NCI-H748 treated with DMSO at 0.1 percent for 48 hours (cell line): ENCODE results near the gene PTPN2.
"Not testable (repeated sequence)": the region's sequence is repeated elsewhere in the genome, so short reads cannot be mapped to it uniquely, and the experiment has no call there.

Source experiments
- DNase-seq: peaks from one replicate; lab custom pipeline; 2025; lab: John Stamatoyannopoulos, UW

Gene PTPN2

DNA sequence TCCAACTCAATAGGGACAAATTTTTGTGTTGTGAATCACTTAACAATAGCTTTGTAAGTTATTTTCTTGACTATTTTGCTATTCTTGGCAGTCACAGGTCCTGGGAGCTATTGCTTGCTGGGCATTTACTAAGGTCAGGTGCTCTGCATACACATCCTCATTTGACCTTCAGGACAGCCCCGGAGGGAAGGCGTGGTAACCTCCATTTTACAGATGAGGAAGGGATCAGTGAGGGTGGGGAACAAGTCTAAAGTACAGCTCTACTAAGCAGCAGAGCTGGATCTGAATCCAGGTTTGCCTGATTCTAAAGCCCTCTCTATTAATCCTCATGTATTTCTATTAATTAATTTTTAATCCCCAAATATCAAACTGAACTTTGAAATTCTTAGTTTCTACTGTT is 58.8 kb downstream of the PTPN2 start:
- no peak for DNase-seq

DNA sequence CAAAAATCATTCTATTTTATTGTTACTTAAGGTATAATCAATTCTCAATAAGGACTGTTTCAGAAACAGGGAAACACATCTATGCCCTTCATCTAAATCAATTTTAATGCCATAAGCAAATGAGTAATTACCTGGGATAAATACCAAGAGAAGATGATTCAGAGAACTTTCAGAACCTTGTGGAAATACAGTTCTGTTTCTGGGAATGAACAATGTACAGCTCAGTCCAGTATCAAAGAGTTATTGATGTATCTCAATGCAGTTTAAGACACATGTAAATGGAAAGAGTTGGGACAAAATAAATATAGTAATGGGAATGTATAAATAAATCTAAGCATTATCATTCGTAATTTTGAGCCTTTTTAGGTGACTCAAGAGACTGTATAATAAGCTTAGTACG is 60.1 kb downstream of the PTPN2 start:
- no peak for DNase-seq

DNA sequence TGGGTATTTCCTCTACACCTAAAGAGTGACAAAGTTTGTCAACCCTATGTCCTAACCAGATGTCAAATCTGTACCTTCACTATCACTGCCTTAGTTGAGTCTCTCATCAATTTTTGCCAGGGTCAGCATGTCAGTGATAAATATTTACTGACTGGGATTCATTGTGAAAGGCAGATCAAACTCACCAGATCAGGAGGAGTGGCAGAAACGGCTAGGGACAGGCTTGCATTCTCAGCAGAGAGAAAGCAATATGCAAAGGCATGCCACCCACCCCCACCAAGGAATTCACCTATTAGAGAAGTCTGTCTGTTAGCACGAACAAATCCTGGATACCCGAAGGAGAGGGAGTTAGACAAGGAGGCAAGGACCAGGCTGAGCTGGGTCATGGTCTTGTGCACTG is 62.6 kb downstream of the PTPN2 start:
- DNase-seq = no peak

DNA sequence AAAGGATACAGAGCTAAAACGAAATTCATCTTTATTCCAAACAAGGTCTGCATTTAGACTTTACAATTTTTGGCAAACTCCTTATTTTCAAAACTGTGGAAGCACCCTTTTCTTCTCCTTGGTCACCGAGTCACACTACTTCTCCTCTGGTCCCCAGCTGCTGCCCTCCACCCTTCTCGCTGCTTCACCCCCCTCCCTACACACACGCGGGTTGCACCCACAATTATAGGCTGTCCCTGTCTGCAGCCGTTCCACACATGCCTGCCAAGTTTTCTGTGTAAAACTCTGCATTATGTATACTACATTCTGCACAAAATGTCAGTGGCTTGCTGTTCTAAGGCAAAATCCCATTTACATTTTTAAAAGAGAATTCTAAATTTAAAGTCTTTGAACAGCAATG is 63.5 kb downstream of the PTPN2 start:
- DNase-seq = no peak

DNA sequence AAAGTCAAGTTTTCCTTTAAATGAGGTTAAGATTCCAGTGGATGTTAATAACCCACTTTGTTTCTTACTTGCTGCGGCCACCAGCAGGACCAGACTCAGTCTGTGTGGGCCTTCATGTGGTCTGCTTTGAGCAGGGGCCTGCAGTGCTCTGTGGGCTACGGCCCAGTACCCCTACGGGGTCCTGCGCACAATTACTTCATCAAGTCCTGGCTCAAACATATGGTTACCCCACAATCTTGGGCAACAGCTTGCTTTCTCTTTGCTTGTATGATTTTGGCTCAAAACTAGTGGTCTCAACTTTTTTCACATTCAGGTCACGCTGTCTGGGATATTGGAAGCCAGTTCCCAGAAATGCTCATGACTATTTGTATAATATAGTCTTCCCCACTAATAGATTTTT is 64.2 kb downstream of the PTPN2 start:
- no peak for DNase-seq

DNA sequence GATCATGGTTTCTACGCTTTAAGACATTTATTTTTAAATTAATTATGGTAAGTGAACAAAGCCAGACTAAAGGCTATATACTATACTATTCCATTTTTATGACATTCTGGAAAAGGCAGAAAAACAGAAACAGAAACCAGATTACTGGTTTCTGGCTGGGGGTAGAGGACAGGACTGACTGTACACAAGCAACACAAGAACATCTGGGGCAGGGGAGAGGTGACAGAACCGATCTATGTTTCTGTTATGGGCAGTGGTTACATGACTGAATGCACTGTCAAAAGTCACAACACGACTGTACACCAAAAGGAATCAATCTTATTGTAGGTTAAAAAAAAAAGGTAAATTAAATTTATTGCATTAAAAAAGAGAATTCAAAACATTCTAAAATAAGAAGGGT is 64.7 kb downstream of the PTPN2 start:
- DNase-seq = no peak

DNA sequence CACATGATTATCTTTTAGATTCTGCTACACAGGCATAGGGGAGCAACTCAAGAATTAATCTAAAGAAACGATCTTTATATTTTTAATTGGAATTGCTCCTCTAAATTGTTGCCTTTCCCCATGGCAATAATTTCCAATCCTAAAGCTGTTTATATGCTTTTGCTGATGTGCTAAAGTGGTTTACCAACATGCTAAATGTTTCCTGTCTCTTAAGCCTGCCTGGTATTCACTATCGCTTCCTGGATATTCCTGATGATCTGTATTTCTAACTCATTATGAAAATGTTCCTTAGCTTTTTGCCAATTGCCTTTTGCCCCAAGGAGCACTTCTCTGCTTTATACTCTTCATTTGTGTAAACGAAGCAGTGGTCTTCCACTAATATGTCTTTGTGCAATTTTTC is 65.8 kb downstream of the PTPN2 start:
- DNase-seq = no peak

DNA sequence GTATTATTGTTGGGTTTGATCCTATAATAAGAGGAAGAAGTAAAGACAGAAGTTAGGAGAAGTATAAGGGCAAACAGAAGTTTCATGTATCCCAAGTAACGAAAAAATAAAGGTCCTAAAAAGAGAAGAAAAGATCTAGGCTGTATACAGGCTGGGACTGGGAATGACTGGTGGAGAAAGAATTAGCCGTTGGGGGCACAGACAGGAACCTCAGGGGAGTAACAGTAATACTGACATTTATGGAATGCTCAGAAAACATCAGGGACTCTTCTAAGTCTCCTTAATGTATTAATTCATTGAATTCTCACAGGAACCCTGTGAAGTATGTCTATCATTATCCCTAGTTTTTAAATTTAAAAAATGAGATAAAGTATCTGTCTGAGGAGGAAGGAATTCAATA is 67.6 kb downstream of the PTPN2 start:
- no peak for DNase-seq

DNA sequence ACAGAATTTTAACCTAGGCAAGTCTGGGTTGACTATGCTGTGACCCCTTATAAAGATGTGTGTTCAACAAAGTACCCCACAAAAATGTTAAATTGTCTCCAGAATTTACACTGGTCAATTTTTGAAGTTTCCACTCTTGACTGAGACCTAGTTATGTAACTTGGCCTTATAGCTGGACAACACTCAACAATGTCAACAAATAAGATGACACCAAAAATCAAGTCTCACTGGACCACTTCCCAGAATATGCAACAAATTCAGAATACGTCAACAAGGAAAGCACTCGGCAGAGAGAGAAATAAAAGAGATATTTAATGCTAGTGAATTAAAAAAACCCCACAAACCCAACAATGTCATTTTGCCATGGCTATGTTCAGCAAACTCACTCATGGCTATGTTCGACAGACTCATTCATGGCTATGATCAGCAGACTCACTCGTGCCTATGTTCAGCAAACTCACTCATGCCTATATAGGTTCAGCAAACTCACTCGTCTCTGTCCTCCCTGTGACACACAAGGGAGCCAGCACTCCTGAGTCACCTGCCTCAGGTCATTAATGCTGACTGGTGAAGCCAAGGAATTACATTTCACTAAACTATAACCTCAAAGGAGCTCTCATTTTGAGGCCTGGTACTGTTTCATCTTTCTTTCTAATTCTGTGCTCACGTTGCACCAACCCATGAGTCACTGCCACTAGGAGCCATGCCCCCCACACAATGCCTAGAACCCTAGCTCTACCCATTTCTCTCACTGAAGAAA is 72.7 kb downstream of the PTPN2 start:
- DNase-seq = no peak

DNA sequence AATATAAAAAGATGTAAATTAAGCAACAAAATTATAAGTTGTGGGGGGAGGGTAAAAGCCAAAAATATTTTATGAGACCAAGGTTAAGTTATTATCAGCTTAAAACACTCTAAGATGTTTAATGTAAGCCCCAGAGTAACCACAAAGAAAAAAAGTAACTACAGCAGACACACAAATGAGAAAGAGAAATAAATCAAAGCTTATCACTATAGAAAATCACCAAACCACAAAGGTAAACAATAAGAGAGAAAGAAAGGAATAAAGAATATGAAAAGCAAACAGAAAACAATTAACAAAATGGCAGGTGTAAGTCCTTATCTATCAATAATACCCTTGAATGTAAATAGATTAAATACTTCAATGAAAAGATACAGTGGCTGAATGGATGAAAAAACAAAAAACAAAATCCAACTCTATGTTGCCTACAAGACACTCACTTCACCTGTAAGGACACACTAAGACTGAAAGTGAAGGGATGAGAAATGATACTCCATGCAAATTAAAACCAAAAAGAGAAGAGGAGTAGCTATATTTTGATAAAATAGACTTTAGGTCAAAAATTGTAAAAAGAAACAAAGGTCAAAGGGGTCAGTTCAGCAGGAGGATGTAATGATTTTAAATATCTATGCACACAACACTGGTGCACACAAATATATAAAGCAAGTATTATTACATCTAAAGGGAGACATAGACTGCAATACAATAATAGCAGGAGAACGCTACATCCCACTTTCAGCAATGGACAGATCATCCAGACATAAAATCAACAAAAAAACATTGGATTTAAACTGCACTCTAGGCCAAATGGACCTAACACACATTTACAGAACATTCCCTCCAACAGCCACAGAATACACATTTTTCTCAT is 80.7 kb downstream of the PTPN2 start:
- DNase-seq = peak; percentile 51

DNA sequence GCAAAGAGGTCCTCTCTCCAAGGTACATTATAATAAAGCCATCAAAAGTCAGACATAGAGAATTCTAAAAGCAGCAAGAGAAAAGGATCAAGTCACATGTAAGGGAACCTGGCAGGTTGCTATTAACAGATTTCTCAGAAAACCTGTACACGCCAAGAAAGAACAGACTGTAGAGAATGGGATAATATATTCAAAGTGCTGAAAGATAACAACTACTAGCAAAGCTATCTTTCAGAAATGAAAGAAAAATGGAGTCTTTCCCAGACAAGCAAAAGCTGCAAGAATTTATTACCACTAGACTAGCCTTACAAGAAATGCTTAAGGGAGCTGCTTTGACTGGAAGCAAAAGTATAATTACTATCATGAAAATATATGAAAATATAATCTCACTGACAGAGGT is 81.5 kb downstream of the PTPN2 start:
- DNase-seq = no peak

DNA sequence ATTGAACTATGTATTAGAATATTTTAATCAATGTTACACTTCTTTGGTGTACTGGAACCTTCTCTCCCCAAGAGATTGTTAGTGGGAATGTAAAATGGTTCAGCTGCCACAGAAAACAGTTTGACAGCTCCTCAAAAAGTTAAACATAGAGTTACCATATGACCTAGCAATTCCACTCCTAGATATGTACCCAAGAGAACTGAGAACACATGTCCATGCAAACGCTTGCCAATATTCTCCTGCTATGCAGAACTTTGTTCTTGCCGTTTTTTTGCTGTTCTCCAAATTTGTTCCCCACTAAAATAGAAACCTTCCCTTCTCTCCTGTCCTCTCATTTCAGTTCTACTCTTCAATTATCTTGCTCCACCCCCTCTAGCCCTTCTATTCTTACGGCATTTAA is 87.6 kb downstream of the PTPN2 start:
- DNase-seq = no peak

DNA sequence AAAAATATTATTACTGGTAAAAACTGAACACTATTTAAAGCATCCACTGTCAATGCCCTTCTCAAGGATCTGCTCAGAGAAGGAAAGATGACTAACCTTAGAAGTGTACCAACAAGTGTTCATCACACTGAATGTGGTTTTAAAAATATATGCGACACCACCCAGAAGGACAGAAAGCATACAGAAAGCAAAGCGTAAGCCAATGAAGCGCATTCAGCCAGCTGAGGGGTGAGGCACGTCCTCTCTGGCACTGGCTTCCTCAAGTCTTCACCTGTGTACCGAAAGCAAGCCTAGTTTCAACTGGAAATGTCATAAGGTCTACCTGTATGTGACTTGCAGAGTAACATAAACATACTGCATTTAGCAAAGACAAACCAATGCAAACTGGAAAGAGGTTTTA is 92.4 kb downstream of the PTPN2 start:
- no peak for DNase-seq

DNA sequence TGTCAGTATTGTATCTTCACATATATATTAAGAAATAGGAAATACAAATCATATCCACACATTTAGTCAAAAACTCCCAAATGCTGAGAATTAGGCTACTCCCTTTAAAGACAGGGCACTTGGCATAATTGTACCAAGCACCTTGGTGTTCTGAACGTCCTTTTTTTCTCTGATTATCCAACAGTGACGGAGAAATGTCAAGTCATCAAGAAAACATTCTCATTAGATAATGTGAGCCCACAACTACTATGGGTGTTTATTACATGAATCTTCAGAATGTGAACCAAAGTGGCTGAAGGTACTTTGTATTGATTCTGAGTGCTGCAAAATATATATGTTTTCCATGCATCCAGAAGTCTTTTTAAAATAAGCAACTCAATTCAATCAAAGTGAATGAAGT is 97.4 kb downstream of the PTPN2 start:
- DNase-seq = no peak

DNA sequence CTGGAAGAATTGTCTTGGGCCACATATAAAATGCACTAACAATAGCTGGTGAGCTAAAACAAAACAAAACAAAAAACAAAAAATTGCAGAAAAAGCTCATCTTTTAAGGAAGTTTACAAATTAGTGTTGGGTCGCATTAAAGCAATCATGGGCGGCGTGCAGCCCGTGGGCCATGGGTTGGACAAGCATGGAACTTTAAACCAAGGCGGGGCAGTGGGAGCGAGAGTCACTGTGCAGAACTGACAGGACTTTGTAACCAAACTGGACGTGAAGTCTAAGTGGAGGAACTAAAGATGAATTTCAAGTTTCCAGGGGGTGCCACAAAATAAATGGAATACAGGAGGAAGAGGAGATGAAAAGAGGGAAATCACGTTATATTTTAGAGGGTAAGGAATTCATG is 100.5 kb downstream of the PTPN2 start:
- no peak for DNase-seq

DNA sequence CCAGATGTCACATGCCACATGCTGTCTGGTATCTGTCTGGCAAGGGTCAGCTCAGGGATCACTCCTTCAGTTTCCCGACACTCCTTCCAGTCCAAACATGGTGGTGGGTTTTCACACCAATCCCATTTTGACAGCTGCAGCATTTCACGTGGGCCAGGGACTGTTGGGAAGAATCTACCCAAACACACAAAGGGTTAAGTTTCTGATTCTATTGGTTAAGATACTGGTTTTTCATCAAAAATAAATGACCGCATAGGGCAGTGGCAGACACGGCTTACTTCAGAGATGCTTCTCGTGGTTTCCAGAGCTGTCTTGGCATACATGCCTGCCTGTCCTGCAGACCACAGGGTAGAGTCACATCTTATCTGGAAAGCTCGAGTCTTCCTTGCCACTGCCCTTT is 101.5 kb downstream of the PTPN2 start:
- DNase-seq = no peak

DNA sequence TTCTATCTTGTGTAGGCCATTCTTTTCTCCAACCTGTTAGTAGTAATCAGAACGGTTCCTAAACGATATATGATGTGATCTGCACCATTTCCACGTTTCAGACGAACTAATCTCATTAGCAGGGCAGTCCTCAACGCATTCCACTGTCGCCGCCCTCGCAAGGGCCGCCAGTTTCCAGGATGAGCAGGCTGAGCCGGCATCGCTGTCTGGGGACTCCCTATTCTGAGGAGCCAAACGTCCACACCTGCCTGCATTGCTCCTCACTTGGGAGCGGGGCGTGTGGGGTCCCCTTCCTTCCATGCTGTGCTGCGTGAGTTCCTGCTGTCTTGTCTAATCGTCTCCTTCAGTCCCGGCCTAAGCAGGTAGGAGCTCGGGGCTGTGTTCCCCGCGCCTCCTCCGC is 104.6 kb downstream of the PTPN2 start:
- no peak for DNase-seq

DNA sequence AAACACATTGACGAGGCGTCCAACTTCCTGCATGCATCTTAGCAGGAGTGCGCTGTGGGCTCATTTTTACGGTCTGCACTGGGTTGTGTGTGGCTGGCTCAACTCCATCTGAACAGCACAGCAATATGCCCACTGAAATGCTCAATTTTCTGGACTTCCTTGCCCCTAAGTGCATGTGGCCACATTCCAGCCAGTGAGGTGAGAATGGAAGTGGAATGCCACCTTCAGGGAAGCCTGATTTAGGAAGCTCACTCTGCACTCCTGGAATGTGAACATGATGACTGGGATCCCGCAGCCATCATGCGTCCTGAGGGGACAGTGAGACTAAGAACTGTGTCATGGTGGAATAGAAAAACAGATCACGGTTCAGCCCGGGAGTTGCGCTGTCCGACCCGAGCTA is 105.0 kb downstream of the PTPN2 start:
- DNase-seq = no peak

DNA sequence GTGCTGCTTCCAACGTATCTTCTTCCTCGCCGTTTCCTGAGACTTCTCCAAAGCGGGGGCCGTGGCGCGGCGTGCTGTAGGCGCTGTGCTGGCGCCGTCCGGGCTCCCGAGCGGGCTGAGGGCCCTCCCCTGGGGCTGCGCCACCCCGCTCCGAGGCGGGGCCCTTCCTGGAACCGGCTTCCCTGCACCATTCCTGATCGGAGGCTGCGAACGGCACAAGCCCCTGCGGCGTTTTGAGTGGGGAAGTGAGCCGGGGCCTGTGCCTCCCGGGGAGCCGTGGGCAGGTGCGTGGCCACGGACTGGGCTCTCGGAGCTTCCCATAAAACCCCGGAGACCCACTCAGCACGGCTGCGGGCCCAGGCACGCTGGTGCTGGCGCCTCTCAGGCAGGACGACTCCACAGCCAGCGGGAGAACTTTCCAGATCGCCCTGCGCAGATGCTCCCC is 106.5 kb downstream of the PTPN2 start:
- no peak for DNase-seq

DNA sequence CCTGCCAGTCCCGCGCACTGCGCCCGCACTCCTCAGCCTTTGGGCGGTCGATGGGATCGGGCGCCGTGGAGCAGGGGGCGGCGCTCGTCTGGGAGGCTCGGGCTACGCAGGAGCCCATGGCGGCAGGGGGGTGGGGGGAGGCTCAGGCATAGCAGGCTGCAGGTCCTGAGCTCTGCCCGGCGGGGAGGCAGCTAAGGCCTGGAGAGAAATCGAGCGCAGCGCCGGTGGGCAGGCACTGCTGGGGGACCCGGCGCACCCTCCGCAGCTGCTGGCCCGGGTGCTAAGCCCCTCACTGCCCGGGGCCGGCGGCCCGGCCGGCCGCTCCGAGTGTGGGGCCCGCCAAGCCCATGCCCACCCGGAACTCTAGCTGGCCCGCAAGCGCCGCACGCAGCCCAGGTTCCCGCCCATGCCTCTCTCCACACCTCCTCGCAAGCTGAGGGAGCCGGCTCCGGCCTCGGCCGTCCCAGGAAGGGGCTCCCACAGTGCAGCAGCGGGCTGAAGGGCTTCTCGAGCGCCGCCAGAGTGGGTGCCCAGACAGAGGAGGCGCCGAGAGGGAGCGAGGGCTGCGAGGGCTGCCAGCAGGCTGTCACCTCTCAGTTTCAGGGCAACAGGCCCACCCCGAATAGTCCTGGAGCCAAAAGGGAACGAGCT is 107.1 kb downstream of the PTPN2 start:
- DNase-seq = no peak

DNA sequence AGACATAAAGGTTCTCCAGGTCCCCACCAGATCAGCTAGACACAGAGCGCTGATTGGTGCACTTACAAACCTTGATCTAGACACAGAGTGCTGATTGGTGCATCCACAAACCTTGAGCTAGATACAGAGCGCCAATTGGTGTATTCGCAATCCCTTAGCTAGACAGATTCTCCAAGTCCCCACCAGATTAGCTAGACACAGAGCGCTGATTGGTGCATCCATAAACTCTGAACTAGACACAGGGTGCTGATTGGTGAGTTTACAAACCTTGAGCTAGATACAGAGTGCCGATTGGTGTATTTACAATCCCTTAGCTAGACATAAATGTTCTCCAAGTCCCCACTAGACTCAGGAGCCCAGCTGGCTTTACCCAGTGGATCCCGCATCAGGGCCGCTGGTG is 107.6 kb downstream of the PTPN2 start:
- not testable (repeated sequence) for DNase-seq

DNA sequence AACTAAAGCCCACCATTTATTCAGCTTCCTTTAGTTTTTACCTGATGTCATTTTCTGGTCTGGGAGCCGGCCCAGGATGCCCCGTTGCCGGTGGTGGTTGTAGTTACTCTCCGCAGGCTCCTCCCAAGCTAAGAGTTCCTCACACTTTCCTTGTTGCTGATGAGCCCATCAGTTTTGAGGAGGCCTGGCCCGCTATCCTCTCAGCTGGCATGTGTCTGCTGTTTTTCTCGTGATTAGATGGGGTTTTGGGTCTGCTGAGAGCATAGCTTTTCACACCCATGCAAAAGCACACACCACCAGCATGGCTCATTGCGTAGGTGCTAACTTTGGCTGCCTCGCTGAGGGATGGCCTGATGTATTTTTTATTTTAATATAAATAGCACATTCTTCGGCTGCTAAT is 109.1 kb downstream of the PTPN2 start:
- no peak for DNase-seq

DNA sequence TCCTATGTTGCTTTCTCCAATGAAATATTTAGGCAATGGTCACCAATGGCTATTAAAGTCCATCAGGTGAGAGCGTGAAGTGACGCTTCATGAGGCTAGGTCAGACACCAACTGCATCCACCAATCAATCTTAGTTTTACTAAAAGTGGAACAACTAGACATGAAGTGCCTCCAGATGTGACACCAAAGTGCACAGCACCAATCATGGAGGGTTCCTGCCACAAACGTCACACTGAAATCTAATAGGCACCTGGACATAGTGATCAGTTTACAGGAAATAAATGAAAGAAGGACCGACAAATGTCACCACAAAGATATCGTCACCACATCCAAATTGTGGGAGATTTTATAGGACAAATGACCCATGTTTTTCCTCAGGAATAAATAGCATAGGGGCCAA is 110.7 kb downstream of the PTPN2 start:
- DNase-seq = no peak
